HG03103 (cell line): ENCODE measurements around the gene SNRK.

Experiments used
- ATAC-seq: cut with Tn5 transposase; IDR thresholded peaks from one replicate; pipeline ENCODE4 v1.9.1; 2021; ENCODE audit warnings: low read depth; ENCODE audit not compliant: unreplicated experiment

The SNRK gene

GRCh38 chr3:43369404-43370292 is 83.3 kb downstream of the SNRK start:
- no peak for ATAC-seq

GRCh38 chr3:43370293-43370980 is 84.1 kb downstream of the SNRK start:
- no peak for ATAC-seq

GRCh38 chr3:43371494-43371893 is 85.2 kb downstream of the SNRK start:
- ATAC-seq: no peak

DNA sequence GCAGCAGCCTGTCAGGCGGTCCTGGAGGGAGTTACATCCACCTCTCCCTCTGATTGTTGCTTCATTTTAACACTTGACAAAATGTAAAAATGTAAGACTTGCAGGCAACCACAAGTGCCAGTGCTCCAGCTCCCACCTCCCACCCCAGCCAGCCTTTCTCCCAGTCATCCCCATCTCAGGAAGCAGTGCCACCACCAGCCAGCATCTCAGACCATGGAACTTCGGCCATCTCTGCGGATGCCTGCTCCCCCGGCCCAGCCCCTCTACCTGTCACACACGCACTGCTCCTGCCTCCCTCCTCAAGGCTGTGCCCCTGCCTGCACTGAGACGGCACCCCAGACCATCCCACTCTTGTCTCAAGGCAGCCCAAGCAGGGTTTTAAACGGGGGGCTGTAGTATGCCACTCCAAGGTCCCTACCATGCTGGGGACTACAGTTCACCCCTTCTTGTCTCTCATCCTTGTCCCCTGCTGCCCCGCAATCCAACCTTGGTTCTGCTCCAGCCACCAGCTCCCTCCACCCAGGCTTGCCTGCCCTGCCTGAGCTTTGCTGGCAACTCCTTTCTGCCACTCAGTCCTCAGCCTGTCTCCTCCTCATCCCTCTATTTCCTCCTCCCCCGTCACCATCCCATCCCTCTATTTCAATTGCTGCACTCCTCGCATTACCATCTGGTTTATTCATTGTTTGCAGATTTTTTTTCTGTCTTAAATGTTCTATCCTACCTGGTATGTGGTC is 85.8 kb downstream of the SNRK start:
- no peak for ATAC-seq

DNA sequence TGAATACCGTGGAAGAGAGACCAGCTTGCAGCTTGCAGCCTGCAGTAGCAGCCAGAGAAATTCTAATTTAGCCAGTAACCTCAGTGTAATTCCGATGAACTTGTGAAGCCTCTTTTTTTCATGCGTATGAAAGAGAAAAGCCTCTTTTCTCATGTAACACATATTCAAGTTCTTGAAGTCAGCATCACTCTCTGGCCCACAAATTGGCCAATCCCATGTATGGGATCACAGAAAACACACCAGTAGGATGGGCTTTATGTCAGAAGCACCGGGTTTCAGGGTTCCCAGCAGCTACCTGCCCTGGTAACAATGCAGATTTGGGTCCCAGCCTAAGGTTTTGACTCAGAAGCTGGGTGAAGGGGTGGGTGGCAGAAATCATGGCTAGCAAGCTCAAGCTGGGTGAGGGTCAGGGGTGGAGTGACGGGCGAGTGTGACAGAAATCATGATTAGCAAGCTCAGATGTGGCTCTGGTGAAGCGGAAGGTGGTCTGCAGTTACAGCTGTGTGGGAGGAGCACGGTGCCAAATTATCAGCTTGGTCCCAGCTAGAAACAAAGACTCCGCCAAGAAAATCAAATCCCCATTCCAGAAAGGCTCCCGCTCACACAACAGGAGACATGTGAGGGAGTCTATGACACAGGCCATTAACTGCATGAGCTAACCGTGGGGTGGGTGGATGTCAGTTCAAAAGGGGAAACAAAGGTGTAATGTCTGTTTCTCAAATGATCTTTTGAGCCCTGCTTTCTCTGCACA is 86.6 kb downstream of the SNRK start:
- no peak for ATAC-seq

DNA sequence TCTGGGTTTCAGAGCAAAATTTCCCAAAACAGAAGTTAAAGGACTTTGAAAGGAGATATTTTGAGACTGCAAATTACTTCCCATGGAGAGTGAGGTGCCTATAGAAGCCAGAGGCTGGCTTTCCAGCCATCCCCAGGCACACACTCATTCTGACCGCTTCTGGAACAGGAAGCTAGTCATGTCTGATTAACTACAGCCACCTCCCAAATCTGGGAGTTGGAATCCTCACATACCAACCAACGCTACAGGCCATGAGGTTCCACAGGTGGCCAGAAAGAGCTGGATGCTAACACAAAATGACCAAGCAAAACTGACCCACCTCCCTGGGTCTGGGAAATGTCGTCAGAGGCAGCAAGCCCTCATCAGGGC is 87.2 kb downstream of the SNRK start:
- ATAC-seq: no peak

GRCh38 chr3:43378066-43378935 is 92.0 kb downstream of the SNRK start:
- ATAC-seq: no peak

GRCh38 chr3:43379343-43379742 is 93.0 kb downstream of the SNRK start:
- ATAC-seq: no peak

GRCh38 chr3:43388175-43388574 is 101.8 kb downstream of the SNRK start:
- no peak for ATAC-seq

- ATAC-seq: no peak
Measured at GRCh38 chr3:43388915-43389314, 102.6 kb downstream of the SNRK start.

DNA sequence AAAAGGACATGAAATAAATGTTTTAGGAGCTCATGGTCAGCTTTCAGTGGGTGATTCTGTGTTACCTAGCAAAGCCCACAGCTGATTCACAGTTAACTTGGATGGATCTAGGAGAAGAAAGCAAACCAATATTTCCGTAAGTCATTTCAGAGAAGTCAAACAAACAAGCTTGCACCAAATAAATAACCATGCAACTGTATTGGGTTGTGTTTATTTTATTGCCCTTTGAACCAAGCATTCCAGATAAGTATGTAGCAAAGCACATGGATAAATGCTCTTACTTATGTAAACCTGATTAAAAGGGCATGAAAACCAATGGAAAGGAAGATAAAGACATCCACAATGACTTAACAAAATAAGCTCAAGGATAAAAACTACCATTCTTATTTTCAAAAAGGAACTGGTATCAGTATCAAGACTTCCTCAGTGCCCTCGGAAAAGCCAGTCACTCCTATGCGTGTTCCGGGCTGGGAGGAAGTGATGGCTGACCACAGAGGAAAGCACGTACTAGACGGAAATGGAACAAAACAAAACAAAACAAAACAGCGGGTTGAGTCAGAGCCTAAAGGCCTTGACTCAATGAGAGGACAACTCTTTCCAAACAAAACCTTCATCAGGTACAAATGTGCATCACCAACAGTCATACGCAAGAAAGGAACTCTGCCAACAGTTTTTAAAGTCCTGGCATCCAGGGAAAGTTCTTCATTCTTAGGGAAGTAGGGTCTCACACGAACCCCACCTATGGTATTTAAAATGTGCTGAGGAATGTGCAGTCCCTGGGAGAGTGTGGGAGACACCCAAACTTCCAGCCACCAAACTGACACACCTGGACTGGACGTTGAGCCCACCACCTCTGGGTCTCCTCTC is 103.3 kb downstream of the SNRK start:
- peak; percentile 54 for ATAC-seq

DNA sequence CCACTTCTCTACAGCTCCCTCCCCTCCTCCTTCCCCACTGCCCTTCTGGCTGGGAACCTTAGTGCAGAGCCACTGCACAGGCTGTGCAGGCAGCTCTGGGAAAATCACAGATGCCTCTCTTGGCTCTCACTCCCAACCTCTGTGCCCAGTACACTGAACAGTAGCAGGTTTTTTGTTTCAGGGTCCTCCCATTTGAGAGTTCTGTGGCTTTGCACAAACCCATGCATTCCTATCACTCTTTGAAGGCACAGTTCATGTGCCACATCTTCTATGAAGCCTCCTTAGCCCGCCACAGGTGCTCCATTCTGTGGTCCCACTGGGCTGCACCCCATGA is 103.9 kb downstream of the SNRK start:
- no peak for ATAC-seq

- ATAC-seq: no peak
Measured at GRCh38 chr3:43391621-43392020, 105.3 kb downstream of the SNRK start.

- no peak for ATAC-seq
Measured at GRCh38 chr3:43394041-43394554, 107.8 kb downstream of the SNRK start.

GRCh38 chr3:43399034-43399433 is 112.7 kb downstream of the SNRK start:
- ATAC-seq: no peak

- no peak for ATAC-seq
Measured at GRCh38 chr3:43400167-43400566, 113.8 kb downstream of the SNRK start.
